Mucosa of rectum (tissue), 2 donors: ENCODE measurements around the gene PRDM5.

Source experiments
- H3K27ac ChIP-seq, 2 donors: one replicate each; pipeline ENCODE4 v1.7.0; 2013; ENCODE audit warnings: inconsistent platforms in 2 of 2, low read depth in 2 of 2, low read length in 2 of 2
- H3K27me3 ChIP-seq, 2 donors: one replicate each; pipeline ENCODE4 v1.7.0; 2013; ENCODE audit warnings: low read length in 2 of 2; ENCODE audit not compliant: control insufficient read depth in 2 of 2, insufficient read depth in 2 of 2
- H3K36me3 ChIP-seq, 2 donors: one replicate each; pipeline ENCODE4 v1.7.0; 2013; ENCODE audit warnings: low read length in 2 of 2; ENCODE audit not compliant: control insufficient read depth in 2 of 2, insufficient read depth in 2 of 2
- H3K4me1 ChIP-seq, 2 donors: one replicate each; pipeline ENCODE4 v1.7.0; 2013; ENCODE audit warnings: low read length in 2 of 2, mild to moderate bottlenecking in 1 of 2; ENCODE audit not compliant: control insufficient read depth in 2 of 2, insufficient read depth in 2 of 2
- H3K4me3 ChIP-seq, 2 donors: one replicate each; pipeline ENCODE4 v1.7.0; 2013; ENCODE audit warnings: low read length in 2 of 2
- H3K9ac ChIP-seq, 2 donors: one replicate each; pipeline ENCODE4 v1.7.0; 2013; ENCODE audit warnings: low read length in 2 of 2, low read depth in 1 of 2, mild to moderate bottlenecking in 1 of 2
- H3K9me3 ChIP-seq, 2 donors: one replicate each; pipeline ENCODE4 v1.7.0; 2013; ENCODE audit warnings: low read length in 2 of 2; ENCODE audit not compliant: control insufficient read depth in 2 of 2
- donor health status: healthy.
- donor health status: Normal muscosa, but diverticular disease.

Gene PRDM5

DNA sequence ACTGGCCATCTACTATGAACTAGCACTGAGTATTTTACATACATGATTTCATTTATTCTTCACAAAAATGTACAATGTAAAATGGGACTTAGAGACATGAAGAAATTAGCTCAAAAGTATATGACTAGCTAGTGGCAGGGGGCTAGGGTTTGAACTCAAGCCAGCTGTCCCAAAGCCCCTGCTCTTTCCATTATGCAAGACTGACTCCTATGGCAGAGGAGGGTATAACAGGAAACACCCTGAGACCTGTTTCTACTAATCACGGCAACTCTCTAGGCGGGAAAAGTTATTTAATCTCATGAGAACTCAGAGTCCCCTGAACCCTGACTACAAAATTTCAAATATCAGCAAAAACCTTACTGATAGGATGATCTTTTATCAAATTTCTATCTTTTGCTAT, 150.6 kb downstream of the PRDM5 start:
- H3K36me3 ChIP-seq = no peaks in the 10 kb centered on the region
- no peaks in the 10 kb centered on the region for H3K9me3 ChIP-seq
- no peak overlapping the region for H3K4me3 ChIP-seq
- no peaks in the 10 kb centered on the region for H3K27me3 ChIP-seq
- no peaks in the 10 kb centered on the region for H3K4me1 ChIP-seq
- H3K27ac ChIP-seq = no peak overlapping the region
- H3K9ac ChIP-seq = no peak overlapping the region

DNA sequence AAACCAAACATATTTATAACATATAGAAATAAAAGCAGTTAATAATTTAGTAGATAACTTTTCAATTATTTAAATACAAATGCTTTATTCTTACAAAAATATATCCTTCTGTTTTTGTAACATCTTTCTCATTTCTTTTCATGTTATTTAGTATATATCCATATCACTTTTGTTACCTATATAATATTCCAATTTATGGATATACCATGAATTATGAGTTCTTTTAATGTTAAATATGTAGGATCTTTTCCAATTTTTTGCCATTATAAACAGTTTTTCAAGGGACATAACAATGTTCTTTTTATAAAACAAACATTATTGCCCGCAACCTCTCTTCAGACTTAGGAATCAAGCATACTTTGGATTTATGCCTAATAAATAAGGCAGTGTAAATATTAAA, 151.6 kb downstream of the PRDM5 start:
- H3K36me3 ChIP-seq = no peaks in the 10 kb centered on the region
- no peaks in the 10 kb centered on the region for H3K4me1 ChIP-seq
- no peak overlapping the region for H3K4me3 ChIP-seq
- H3K9me3 ChIP-seq = no peaks in the 10 kb centered on the region
- no peak overlapping the region for H3K9ac ChIP-seq
- H3K27me3 ChIP-seq = no peaks in the 10 kb centered on the region
- H3K27ac ChIP-seq = no peak overlapping the region

GRCh38 chr4:120769227-120769626, 153.3 kb downstream of the PRDM5 start:
- Histone ChIP-seq H3K9me3 (no peaks in the 10 kb centered on the region), H3K9ac (no peak overlapping the region), H3K27ac (no peak overlapping the region), H3K4me3 (no peak overlapping the region), H3K27me3 (no peaks in the 10 kb centered on the region), H3K36me3 (no peaks in the 10 kb centered on the region), H3K4me1 (no peaks in the 10 kb centered on the region)

- Histone ChIP-seq H3K9ac (no peak overlapping the region), H3K4me1 (peaks cover 0 to 3% of the 10 kb centered on the region in 2 donors), H3K36me3 (no peaks in the 10 kb centered on the region), H3K4me3 (no peak overlapping the region), H3K27me3 (no peaks in the 10 kb centered on the region), H3K27ac (no peak overlapping the region), H3K9me3 (no peaks in the 10 kb centered on the region)
Measured at GRCh38 chr4:120765260-120765680, 157.3 kb downstream of the PRDM5 start.

- Histone ChIP-seq H3K4me3 (no peak overlapping the region), H3K27me3 (no peaks in the 10 kb centered on the region)
Measured at GRCh38 chr4:120763650-120764049, 158.9 kb downstream of the PRDM5 start.

GRCh38 chr4:120761070-120761469, 161.5 kb downstream of the PRDM5 start:
- no peaks in the 10 kb centered on the region for H3K36me3 ChIP-seq
- peaks cover 0 to 3% of the 10 kb centered on the region in 2 donors for H3K4me1 ChIP-seq
- no peaks in the 10 kb centered on the region for H3K27me3 ChIP-seq
- H3K9ac ChIP-seq = no peak overlapping the region
- no peak overlapping the region for H3K27ac ChIP-seq
- no peak overlapping the region for H3K4me3 ChIP-seq
- H3K9me3 ChIP-seq = no peaks in the 10 kb centered on the region

More at GRCh38 chr4:120763650-120764049, 158.9 kb downstream of the PRDM5 start:
- Histone ChIP-seq H3K27ac (no peak overlapping the region), H3K9me3 (no peaks in the 10 kb centered on the region), H3K36me3 (no peaks in the 10 kb centered on the region), H3K9ac (no peak overlapping the region), H3K4me1 (peaks cover 0 to 3% of the 10 kb centered on the region in 2 donors)

DNA sequence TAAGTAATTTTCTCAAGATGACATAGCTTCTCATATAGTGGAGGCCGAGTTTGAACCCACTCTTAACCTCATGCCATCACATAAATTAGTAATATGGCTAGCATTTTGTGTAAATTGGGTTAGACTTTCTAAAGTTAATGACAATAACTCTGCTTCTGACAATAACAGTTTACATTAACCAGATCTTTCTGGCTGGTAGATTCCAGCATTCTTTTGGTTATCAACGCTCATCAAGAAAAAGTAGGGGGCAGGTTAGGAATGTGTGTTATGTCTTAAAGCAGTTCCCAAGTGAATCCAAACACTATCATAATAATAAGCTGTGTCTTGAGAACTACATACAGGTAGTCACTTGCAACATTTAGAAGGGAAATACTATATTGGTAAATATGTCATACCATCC, 162.5 kb downstream of the PRDM5 start:
- Histone ChIP-seq H3K9ac (no peak overlapping the region), H3K9me3 (no peaks in the 10 kb centered on the region), H3K4me3 (no peak overlapping the region), H3K4me1 (peaks cover 0 to 3% of the 10 kb centered on the region in 2 donors), H3K27ac (no peak overlapping the region), H3K27me3 (no peaks in the 10 kb centered on the region), H3K36me3 (no peaks in the 10 kb centered on the region)

DNA sequence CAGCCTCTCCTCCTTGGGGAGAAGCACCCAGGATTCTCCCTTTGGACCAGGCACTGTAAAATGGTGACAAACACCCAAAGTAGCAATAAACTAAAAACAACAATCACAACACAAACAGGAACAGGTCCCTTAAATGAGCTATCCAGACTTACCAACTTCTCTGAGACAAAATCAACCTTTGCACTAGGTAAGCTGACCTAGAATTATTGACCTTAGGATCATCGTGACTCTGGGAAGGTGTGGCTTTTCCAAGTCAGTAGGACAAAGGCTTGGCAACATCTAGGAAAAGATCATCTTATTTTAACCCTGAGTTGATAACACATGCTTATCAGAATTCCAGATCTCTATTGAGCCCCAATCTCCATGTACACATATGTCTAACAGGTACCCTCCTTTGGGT, 166.7 kb downstream of the PRDM5 start:
- no peak overlapping the region for H3K27ac ChIP-seq
- H3K36me3 ChIP-seq = no peaks in the 10 kb centered on the region
- H3K9me3 ChIP-seq = no peaks in the 10 kb centered on the region
- no peaks in the 10 kb centered on the region for H3K4me1 ChIP-seq
- no peaks in the 10 kb centered on the region for H3K27me3 ChIP-seq
- no peak overlapping the region for H3K4me3 ChIP-seq
- no peak overlapping the region for H3K9ac ChIP-seq

- Histone ChIP-seq H3K27me3 (no peaks in the 10 kb centered on the region), H3K36me3 (peaks cover 0 to 4% of the 10 kb centered on the region in 2 donors), H3K27ac (no peak overlapping the region), H3K4me1 (no peaks in the 10 kb centered on the region), H3K9me3 (peaks cover 0 to 3% of the 10 kb centered on the region in 2 donors), H3K4me3 (no peak overlapping the region), H3K9ac (no peak overlapping the region)
Measured at GRCh38 chr4:120754590-120754989, 167.9 kb downstream of the PRDM5 start.

GRCh38 chr4:120753854-120754253, 168.7 kb downstream of the PRDM5 start:
- Histone ChIP-seq H3K27me3 (no peaks in the 10 kb centered on the region), H3K4me1 (no peaks in the 10 kb centered on the region), H3K36me3 (peaks cover 0 to 4% of the 10 kb centered on the region in 2 donors), H3K4me3 (no peak overlapping the region), H3K9me3 (peaks cover 0 to 3% of the 10 kb centered on the region in 2 donors), H3K27ac (no peak overlapping the region), H3K9ac (no peak overlapping the region)

GRCh38 chr4:120750152-120750525, 172.4 kb downstream of the PRDM5 start:
- Histone ChIP-seq H3K27ac (peak overlapping the region in 1 of 2 donors; percentile 56), H3K4me1 (no peaks in the 10 kb centered on the region), H3K27me3 (no peaks in the 10 kb centered on the region), H3K4me3 (no peak overlapping the region), H3K36me3 (peaks cover 0 to 4% of the 10 kb centered on the region in 2 donors), H3K9me3 (peaks cover 0 to 3% of the 10 kb centered on the region in 2 donors), H3K9ac (no peak overlapping the region)
